Stimulated activated CD4-positive, alpha-beta T cell treated with anti-CD3 and anti-CD28 coated beads, Interleukin-2, amount 100 ng/mL, for 48 hours (primary cell): ENCODE measurements around the gene KIAA1958.

Experiments
- DNase-seq, 2 donors: peaks; one replicate each; pipeline ENCODE4 v3.0.0-alpha.2; 2020

KIAA1958 gene

GRCh38 chr9:112533660-112534059, 47.0 kb downstream of the KIAA1958 start:
- no peak for DNase-seq

GRCh38 chr9:112535301-112535700, 48.7 kb downstream of the KIAA1958 start:
- no peak for DNase-seq

GRCh38 chr9:112535811-112536210, 49.2 kb downstream of the KIAA1958 start:
- no peak for DNase-seq

- DNase-seq, result no peak
Measured at GRCh38 chr9:112537561-112537960, 50.9 kb downstream of the KIAA1958 start.

GRCh38 chr9:112540800-112541199, 54.2 kb downstream of the KIAA1958 start:
- DNase-seq, result no peak

- DNase-seq, result no peak
Measured at GRCh38 chr9:112541685-112542084, 55.1 kb downstream of the KIAA1958 start.

- DNase-seq, result no peak
Measured at GRCh38 chr9:112542593-112543292, 56.1 kb downstream of the KIAA1958 start.

GRCh38 chr9:112544477-112544876, 57.9 kb downstream of the KIAA1958 start:
- no peak for DNase-seq

- DNase-seq, result no peak
Measured at GRCh38 chr9:112545237-112545636, 58.6 kb downstream of the KIAA1958 start.

- DNase-seq, result no peak
Measured at GRCh38 chr9:112546149-112547012, 59.8 kb downstream of the KIAA1958 start.

GRCh38 chr9:112548051-112548440, 61.4 kb downstream of the KIAA1958 start:
- DNase-seq, result no peak

GRCh38 chr9:112548836-112549595, 62.4 kb downstream of the KIAA1958 start:
- DNase-seq, result no peak

- no peak for DNase-seq
Measured at GRCh38 chr9:112550531-112550930, 63.9 kb downstream of the KIAA1958 start.

GRCh38 chr9:112551641-112552040, 65.0 kb downstream of the KIAA1958 start:
- no peak for DNase-seq

- no peak for DNase-seq
Measured at GRCh38 chr9:112552229-112553056, 65.8 kb downstream of the KIAA1958 start.

- no peak for DNase-seq
Measured at GRCh38 chr9:112553256-112553826, 66.7 kb downstream of the KIAA1958 start.

- DNase-seq, result no peak
Measured at GRCh38 chr9:112554516-112554915, 67.9 kb downstream of the KIAA1958 start.

- no peak for DNase-seq
Measured at GRCh38 chr9:112555101-112555643, 68.5 kb downstream of the KIAA1958 start.

GRCh38 chr9:112555844-112556482, 69.3 kb downstream of the KIAA1958 start:
- DNase-seq, result no peak

- DNase-seq, result no peak
Measured at GRCh38 chr9:112556497-112557442, 70.1 kb downstream of the KIAA1958 start.
